A549 treated with dexamethasone at 1 μM for 4 hours (cell line): Measurements from ENCODE around the gene PARVA. TPM values are rescaled to one million over a fixed set of nuclear protein-coding genes. Genes with fewer than 3 reads are reported as not detected.

ENCODE experiments used
- total RNA-seq: library from RNA; stranded (reverse); fragments of 200-300 nt; extraction: Qiagen RNA extraction; gene quantifications from 5 replicates; pipeline ENCODE4 v1.2.3, GENCODE V29; 2022

PARVA gene
- 24.7 to 28.9 TPM (median 26.3 TPM) in 5 replicates for total RNA-seq

DNA sequence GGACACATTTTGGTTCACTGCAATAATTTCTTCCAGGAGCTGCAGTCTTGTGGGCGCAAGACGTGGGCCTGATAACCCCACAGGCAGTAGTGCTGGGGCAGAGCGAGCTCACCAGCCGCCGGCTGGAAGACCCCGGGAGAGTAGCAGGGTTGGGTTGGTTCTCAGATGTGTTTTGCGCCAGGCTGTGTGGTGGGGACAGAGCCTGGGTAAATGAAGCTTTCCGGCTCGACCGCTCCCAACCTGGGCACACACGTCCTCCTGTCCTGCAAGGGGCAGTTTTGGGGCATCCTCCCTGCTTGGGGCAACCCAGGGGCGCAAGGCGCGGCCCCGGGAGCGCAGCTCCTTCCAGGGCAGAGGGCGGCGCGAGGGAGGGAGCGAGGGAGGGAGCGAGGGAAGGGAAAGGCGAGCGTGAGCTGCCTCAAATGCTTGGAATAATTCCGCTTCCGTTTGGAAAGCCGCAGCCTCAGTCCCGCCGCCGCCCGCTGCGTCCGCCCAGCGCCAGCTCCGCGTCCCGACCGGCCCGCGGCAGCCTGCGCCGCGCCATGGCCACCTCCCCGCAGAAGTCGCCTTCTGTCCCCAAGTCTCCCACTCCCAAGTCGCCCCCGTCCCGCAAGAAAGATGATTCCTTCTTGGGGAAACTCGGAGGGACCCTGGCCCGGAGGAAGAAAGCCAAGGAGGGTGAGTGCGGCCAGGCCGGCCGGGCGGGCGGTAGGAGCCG lies at the start of gene PARVA:
TSS of gene PARVA (plus strand) at position 466 of the 718 bp plus-strand sequence. CDS start at position 543, 77 bp downstream.

